Motor neuron (in vitro differentiated cells): ENCODE results near the gene PIK3R6. TPM values are rescaled to one million over a fixed set of nuclear protein-coding genes. Genes with fewer than 3 reads are reported as not detected.
"Not testable (repeated sequence)": the region's sequence is repeated elsewhere in the genome, so short reads cannot be mapped to it uniquely, and the experiment has no call there.

Experiments
- ATAC-seq, 8 experiments: fragments of 200-7000 bp; cut with Tn5 transposase; replicated peaks in 6 of 8; 2 replicates each; pipeline ENCODE4 v1.8.0; 2021; ENCODE audit warnings: mild to moderate bottlenecking in 8 of 8, moderate library complexity in 8 of 8
- H3K27ac ChIP-seq, 2 donors: fragments of 250-450 bp; sonication (Bioruptor Pico); 2 replicates each; pipeline ENCODE4 v1.9.0; 2021; ENCODE audit warnings: antibody characterized with exemption in 2 of 2, mild to moderate bottlenecking in 2 of 2, moderate library complexity in 1 of 2
- H3K4me1 ChIP-seq, 2 donors: fragments of 250-450 bp; sonication (Bioruptor Pico); replicated peaks in 1 of 2; 2 replicates each; pipeline ENCODE4 v1.6.1; 2021; ENCODE audit warnings: antibody characterized with exemption in 2 of 2, mild to moderate bottlenecking in 2 of 2, moderate library complexity in 1 of 2
- H3K4me3 ChIP-seq, 5 donors: fragments of 250-450 bp; sonication (Bioruptor Pico); 2 replicates each; pipeline ENCODE4 v1.9.0; 2021; ENCODE audit warnings: antibody characterized with exemption in 5 of 5, mild to moderate bottlenecking in 5 of 5, moderate library complexity in 4 of 5
- WGBS, 10 experiments: fragments of 450-650 bp; shearing (Covaris generic); methylation state at CpG; one replicate each; pipeline ENCODE4 v1.0.0; 2022; 5-methylcytosine and 5-hydroxymethylcytosine counted together
- in situ Hi-C, 9 experiments: fragments of 400-800 bp; cut with MboI; loops; one replicate each; pipeline ENCODE4 v1.15.0; 2021; ENCODE audit warnings: low sequenced_read_pairs in 9 of 9, low pct_unique_long_range_greater_than_20kb in 2 of 9; ENCODE audit not compliant: unreplicated experiment in 9 of 9
- total RNA-seq, 8 experiments: library from RNA; unstranded; fragments of 300-600 nt; gene quantifications; 2 replicates each; pipeline versions ENCODE4 v1.2.3 to v1.2.4, GENCODE V29; 2022

Gene PIK3R6
- total RNA-seq, 8 experiments from 2014 or later: 0.04 to 0.19 (median 0.14) TPM; not detected in 5

DNA sequence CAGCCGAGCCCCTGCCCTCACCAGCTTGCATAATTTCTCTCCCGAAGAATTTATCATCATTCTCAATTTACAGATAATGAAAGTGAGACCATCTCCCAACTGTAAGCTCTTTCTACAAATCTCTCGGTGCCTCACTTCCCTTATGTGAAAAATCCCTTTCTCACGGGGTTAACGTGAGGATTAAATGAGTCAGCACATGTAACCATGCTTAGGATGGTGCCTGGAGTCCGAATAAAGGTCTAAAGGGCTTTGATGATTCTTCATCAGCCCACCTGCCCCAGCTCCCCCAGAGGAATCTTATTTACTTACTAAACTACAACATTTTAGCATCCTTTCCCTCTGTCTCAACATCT is 24.8 kb upstream of the PIK3R6 start:
- Histone ChIP-seq H3K4me3 (no peak overlapping the region), H3K27ac (no peak overlapping the region), H3K4me1 (peaks cover 0 to 7% of the 10 kb centered on the region in 2 donors)
- in situ Hi-C loops: loop anchor here in 1 of 9 experiments (25.0 kb wide), 1 partner anchor 105 kb away; the partner anchor contains the start of gene MFSD6L
- WGBS, 10 experiments: 19 to 100% (median 64%) methylated on average over 1 to 5 of the region's 6 CpGs; no CpG with 5 or more reads in 2 of the 10 experiments
- no peak for ATAC-seq

GRCh38 chr17:8890671-8891070 is 23.2 kb upstream of the PIK3R6 start:
- no peak for ATAC-seq
- 14 to 93% (median 55%) methylated on average over 1 to 5 of the region's 12 CpGs; no CpG with 5 or more reads in 5 of the 10 experiments for WGBS, 10 experiments
- Histone ChIP-seq H3K4me1 (peaks cover 0 to 7% of the 10 kb centered on the region in 2 donors), H3K4me3 (no peak overlapping the region), H3K27ac (no peak overlapping the region)
- in situ Hi-C loops: loop anchor here in 1 of 9 experiments (25.0 kb wide), 1 partner anchor 103 kb away; the partner anchor contains the start of gene MFSD6L

- no peak overlapping the region for H3K27ac ChIP-seq
- 57 to 100% (median 100%) methylated on average over 1 to 5 of the region's 14 CpGs; no CpG with 5 or more reads in 5 of the 10 experiments for WGBS, 10 experiments
- in situ Hi-C loops: loop anchor here in 1 of 9 experiments (25.0 kb wide), 1 partner anchor 102 kb away; the partner anchor contains the start of gene MFSD6L
- H3K4me1 ChIP-seq: peaks cover 0 to 4% of the 10 kb centered on the region in 2 donors
- H3K4me3 ChIP-seq: no peak overlapping the region
- ATAC-seq: no peak
Observed at GRCh38 chr17:8889458-8890210, 22.2 kb upstream of the PIK3R6 start.

DNA sequence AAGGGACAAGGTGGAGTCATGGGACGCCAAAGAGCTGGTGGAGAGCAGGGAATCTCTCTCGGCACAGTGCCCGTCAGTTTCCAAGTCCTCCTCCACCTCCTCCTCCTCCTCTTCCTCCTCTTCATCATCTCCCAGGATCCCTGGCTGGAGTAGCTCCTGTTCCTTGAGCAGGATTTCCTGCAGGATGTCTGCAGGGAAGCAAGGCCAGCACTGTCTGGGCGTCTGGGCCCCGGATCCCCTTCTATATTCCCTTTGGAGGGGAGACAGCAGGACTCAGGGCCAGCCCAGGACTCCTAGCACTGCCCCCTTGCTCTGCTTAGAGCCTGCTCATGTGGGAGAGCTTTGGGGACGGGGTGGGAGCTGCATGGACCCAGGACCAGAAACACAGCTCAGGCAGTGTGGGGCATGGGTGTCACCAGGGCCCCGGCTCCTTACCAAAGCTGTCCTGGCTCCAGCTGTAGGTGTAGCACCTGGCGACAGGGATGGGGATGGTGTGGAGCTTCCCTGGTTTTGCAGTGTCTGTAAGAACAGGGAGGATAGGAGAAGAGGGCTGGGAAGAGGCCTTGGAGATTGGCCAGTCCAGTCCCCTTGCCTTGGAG is 21.3 kb upstream of the PIK3R6 start:
- H3K4me3 ChIP-seq: no peak overlapping the region
- in situ Hi-C loops: loop anchor here in 1 of 9 experiments (25.0 kb wide), 1 partner anchor 102 kb away; the partner anchor contains the start of gene MFSD6L
- 0 to 86% (median 53%) methylated on average over 1 to 3 of the region's 8 CpGs; no CpG with 5 or more reads in 7 of the 10 experiments for WGBS, 10 experiments
- ATAC-seq: peak; percentile 12 to 36 (median 22)
- H3K27ac ChIP-seq: no peak overlapping the region
- no peaks in the 10 kb centered on the region for H3K4me1 ChIP-seq

DNA sequence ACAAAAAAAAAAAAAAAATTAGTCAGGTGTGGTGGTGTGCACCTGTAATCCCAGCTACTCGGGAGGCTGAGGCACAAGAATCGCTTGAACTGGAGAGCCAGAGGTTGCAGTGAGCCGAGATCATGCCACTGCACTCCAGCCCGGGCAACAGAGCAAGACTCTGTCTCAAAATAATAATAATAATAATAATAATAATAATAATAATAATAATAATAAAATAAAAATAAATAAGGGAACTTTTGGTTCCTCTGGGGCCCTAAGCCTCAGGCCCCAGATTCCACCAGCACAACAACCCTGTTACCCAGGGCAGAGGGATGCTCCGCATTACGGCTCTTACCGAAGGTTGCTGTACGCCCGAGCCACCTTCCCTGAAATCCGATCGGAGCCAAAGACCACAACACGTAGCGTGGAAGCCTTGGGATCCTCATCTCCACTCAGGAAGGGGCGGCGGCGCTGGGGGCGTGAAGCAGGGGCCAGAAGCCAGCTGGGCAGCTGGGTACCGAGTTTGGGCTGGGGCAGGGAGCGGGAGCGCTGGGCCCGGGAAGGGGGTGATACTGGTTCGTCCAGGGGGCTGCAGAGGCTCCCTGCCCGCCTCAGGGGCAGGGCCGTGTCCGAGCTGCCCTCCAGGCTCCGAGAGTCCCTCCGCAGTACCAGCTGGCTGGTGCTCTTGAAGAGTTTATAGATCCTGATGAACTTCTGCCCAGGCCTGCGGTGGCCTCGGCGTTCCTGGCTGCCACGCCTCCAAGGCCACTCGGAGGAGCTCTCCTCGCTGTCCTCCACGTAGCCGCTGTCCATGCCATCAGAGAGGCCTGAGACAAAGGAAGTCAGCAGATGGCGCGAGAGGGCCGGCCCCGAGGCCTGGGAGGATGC is 20.6 kb upstream of the PIK3R6 start:
- peak; percentile 91 to 99 (median 96) for ATAC-seq
- WGBS, 10 experiments: 56 to 100% (median 92%) methylated on average over 1 to 19 of the region's 39 CpGs; no CpG with 5 or more reads in 4 of the 10 experiments
- Histone ChIP-seq H3K4me3 (no peak overlapping the region), H3K4me1 (no peaks in the 10 kb centered on the region), H3K27ac (no peak overlapping the region)
- in situ Hi-C loops: loop anchor here in 1 of 9 experiments (25.0 kb wide), 1 partner anchor 101 kb away; the partner anchor contains the start of gene MFSD6L

DNA sequence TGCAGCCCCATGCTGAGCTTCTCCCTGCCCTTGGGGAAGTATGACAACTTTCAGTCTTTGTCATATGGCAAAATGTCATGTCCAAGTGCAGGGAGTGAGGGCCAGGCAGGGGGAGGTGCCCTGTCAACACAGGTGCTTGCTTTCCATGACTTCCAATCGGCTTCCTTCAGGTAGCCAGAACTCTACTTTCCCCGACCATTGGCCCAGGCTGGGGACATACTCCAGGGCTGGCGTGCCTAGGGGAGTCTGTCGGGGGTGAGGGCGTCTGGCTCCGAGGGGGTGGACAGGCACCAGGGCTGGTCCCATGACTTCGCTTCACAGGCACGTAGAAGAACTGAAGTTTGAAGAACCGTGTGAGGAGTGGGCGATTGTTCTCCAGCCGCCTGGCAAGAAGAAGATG is 19.8 kb upstream of the PIK3R6 start:
- no peaks in the 10 kb centered on the region for H3K4me1 ChIP-seq
- in situ Hi-C loops: loop anchor here in 1 of 9 experiments (25.0 kb wide), 1 partner anchor 100 kb away; the partner anchor contains the start of gene MFSD6L
- ATAC-seq: no peak
- no peak overlapping the region for H3K4me3 ChIP-seq
- WGBS, 10 experiments: 74 to 97% (median 89%) methylated on average over 3 to 10 of the region's 11 CpGs; no CpG with 5 or more reads in 5 of the 10 experiments
- no peak overlapping the region for H3K27ac ChIP-seq

GRCh38 chr17:8885967-8886684 is 18.7 kb upstream of the PIK3R6 start:
- H3K4me3 ChIP-seq: no peak overlapping the region
- no peaks in the 10 kb centered on the region for H3K4me1 ChIP-seq
- in situ Hi-C loops: loop anchor here in 1 of 9 experiments (25.0 kb wide), 1 partner anchor 99 kb away; the partner anchor contains the start of gene MFSD6L
- no peak for ATAC-seq
- no peak overlapping the region for H3K27ac ChIP-seq
- 40 to 100% methylated on average over 1 to 4 of the region's 23 CpGs; no CpG with 5 or more reads in 8 of the 10 experiments for WGBS, 10 experiments

GRCh38 chr17:8885163-8885966 is 17.9 kb upstream of the PIK3R6 start:
- 60% methylated on average over 1 of the region's 30 CpGs; no CpG with 5 or more reads in 9 of the 10 experiments for WGBS, 10 experiments
- in situ Hi-C loops: loop anchor here in 1 of 9 experiments (25.0 kb wide), 1 partner anchor 98 kb away; the partner anchor contains the start of gene MFSD6L
- not testable (repeated sequence) for H3K4me3 ChIP-seq, H3K4me1 ChIP-seq, H3K27ac ChIP-seq
- ATAC-seq: peak in 2 of 8 experiments; percentile 12 to 20

DNA sequence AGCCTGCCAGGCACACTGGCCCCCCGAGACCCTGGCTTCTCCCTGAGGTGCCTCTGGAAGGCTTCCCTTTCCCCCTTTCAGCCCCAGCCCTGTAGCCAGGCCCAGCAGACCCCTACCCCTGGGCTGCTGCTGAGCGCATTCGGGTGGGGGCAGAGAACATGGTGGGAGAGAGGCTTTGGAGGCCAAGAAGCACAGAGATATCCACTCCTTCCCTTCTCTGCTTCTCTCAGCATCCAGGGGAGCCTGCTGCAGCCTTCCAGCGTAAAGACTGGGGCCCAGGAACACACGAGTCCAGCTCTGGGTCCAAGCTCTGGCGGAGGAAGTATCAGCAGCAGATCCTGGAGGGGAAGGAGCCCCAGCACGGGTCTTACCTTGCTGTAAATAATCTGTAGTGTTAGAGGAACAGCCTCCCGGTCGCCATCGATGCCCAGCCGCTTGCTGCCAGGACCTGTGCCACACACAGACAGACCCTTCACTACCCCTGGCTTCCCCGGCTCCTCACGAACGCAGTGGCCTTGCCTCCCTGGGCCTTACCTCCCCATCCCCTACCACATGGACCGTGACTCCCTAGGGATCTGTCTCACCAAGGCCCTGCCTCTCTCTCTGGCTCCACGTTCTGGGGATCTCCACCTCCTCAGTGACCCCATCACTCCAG is 17.0 kb upstream of the PIK3R6 start:
- Histone ChIP-seq H3K4me3 (no peak overlapping the region), H3K4me1 (no peaks in the 10 kb centered on the region), H3K27ac (no peak overlapping the region)
- no peak for ATAC-seq
- WGBS, 10 experiments: 74 to 100% (median 87%) methylated on average over 2 to 6 of the region's 16 CpGs; no CpG with 5 or more reads in 6 of the 10 experiments
- in situ Hi-C loops: loop anchor here in 1 of 9 experiments (25.0 kb wide), 1 partner anchor 97 kb away; the partner anchor contains the start of gene MFSD6L

- WGBS, 10 experiments: 40 to 96% (median 87%) methylated on average over 1 to 4 of the region's 4 CpGs; no CpG with 5 or more reads in 6 of the 10 experiments
Observed at GRCh38 chr17:8883353-8883752, 15.9 kb upstream of the PIK3R6 start.

DNA sequence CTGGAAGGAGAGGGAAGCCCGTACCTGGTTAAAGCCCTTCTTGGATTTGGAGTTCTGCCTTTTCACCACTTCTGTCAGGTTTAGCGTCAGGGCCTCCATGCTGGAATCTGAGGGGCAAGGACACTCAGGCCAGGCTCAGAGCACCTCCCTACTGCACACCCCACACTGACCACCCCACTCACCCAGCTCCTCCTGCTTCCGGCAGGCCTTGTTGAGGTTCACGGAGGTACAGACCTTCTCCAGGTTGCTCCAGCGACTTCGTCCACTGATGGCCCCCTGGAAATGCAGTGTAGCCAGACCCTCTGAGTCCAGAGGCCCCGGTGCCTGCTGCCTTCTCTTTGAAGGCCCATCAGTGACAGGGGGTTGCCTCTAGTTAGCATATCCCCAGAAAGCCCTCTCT is 14.1 kb upstream of the PIK3R6 start:
- Histone ChIP-seq H3K4me1 (no peaks in the 10 kb centered on the region), H3K27ac (no peak overlapping the region), H3K4me3 (no peak overlapping the region)
- in situ Hi-C loops: loop anchor here in 1 of 9 experiments (25.0 kb wide), 1 partner anchor 94 kb away; the partner anchor contains the start of gene MFSD6L
- no peak for ATAC-seq
- WGBS, 10 experiments: 0 to 100% (median 80%) methylated on average over 1 to 5 of the region's 7 CpGs; no CpG with 5 or more reads in 6 of the 10 experiments

More at GRCh38 chr17:8883353-8883752, 15.9 kb upstream of the PIK3R6 start:
- H3K27ac ChIP-seq: no peak overlapping the region
- no peaks in the 10 kb centered on the region for H3K4me1 ChIP-seq
- ATAC-seq: no peak
- in situ Hi-C loops: loop anchor here in 1 of 9 experiments (25.0 kb wide), 1 partner anchor 96 kb away; the partner anchor contains the start of gene MFSD6L
- H3K4me3 ChIP-seq: no peak overlapping the region
